ENCODE data around the gene ECHS1. TPM values are rescaled to one million over a fixed set of nuclear protein-coding genes. Genes with fewer than 3 reads are reported as not detected.

The ECHS1 gene
- polyA plus RNA-seq, 1 of the 3 experiments (the other 2 are of a cell fraction), result 97.8 TPM

- no peak overlapping the region for H3K4me3 ChIP-seq (ENCODE audit: low read depth in 2 of 2, low read length in 1 of 2)
- no peaks in the 10 kb centered on the region for H3K9me2 ChIP-seq
- H4K20me1 ChIP-seq (ENCODE audit: insufficient read depth), result no peaks in the 10 kb centered on the region
- peaks cover 38% of the 10 kb centered on the region; the same call in 1 of the 2 replicates for H3K27me3 ChIP-seq (ENCODE audit: insufficient read depth)
- no peaks in the 10 kb centered on the region for H3F3A ChIP-seq (replicated peaks; ENCODE audit: insufficient read depth)
- no peaks in the 10 kb centered on the region for H3K79me2 ChIP-seq (ENCODE audit: insufficient read depth)
- no peak overlapping the region for H3K27ac ChIP-seq (ENCODE audit: low read depth in 2 of 2, low read length in 1 of 2)
- no peak for DNase-seq
- H3K4me2 ChIP-seq, result no peak overlapping the region
- TF ChIP-seq TEAD4 (IDR thresholded peaks at IDR 0.05; ENCODE audit: borderline replicate concordance, insufficient read depth) (no peak), RFX5 (IDR thresholded peaks at IDR 0.05; ENCODE audit: low read length) (no peak), JUND (IDR thresholded peaks at IDR 0.05) (no peak), POLR2AphosphoS5 (IDR thresholded peaks at IDR 0.05; ENCODE audit: low read depth, low read length) (no peak), IRF3 (IDR thresholded peaks at IDR 0.05; ENCODE audit: low read depth, low read length) (no peak), MXI1 (IDR thresholded peaks at IDR 0.05; ENCODE audit: low read depth, low read length) (no peak), TAF1 (IDR thresholded peaks at IDR 0.05; ENCODE audit: borderline replicate concordance, low read depth, low read length) (no peak), RXRA (IDR thresholded peaks at IDR 0.05; ENCODE audit: borderline replicate concordance, low read depth) (no peak), CTCF (IDR thresholded peaks at IDR 0.05) (no peak)
- TF ChIP-seq, protein P1, sequence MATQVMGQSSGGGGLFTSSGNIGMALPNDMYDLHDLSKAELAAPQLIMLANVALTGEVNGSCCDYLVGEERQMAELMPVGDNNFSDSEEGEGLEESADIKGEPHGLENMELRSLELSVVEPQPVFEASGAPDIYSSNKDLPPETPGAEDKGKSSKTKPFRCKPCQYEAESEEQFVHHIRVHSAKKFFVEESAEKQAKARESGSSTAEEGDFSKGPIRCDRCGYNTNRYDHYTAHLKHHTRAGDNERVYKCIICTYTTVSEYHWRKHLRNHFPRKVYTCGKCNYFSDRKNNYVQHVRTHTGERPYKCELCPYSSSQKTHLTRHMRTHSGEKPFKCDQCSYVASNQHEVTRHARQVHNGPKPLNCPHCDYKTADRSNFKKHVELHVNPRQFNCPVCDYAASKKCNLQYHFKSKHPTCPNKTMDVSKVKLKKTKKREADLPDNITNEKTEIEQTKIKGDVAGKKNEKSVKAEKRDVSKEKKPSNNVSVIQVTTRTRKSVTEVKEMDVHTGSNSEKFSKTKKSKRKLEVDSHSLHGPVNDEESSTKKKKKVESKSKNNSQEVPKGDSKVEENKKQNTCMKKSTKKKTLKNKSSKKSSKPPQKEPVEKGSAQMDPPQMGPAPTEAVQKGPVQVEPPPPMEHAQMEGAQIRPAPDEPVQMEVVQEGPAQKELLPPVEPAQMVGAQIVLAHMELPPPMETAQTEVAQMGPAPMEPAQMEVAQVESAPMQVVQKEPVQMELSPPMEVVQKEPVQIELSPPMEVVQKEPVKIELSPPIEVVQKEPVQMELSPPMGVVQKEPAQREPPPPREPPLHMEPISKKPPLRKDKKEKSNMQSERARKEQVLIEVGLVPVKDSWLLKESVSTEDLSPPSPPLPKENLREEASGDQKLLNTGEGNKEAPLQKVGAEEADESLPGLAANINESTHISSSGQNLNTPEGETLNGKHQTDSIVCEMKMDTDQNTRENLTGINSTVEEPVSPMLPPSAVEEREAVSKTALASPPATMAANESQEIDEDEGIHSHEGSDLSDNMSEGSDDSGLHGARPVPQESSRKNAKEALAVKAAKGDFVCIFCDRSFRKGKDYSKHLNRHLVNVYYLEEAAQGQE (IDR thresholded peaks at IDR 0.05; ENCODE audit: low read depth, low read length), result no peak
- peaks cover 0 to 11% of the 10 kb centered on the region in 2 experiments; a peak in 1 of 4 replicates for H3K4me1 ChIP-seq (ENCODE audit: control insufficient read depth in 1 of 2, insufficient read depth in 2 of 2, low read depth in 1 of 2, low read length in 1 of 2)
- no peak overlapping the region for H2AFZ ChIP-seq (ENCODE audit: low read depth)
- no peaks in the 10 kb centered on the region for H3K9me3 ChIP-seq
- H3K36me3 ChIP-seq (replicated peaks in 1 of 2; ENCODE audit: control insufficient read depth in 1 of 2, insufficient read depth in 2 of 2, low read length in 1 of 2), result no peaks in the 10 kb centered on the region
- ChIA-PET CTCF (interaction anchor here (1.5 to 2.1 kb wide), 2 partner anchors 9 to 17 kb away, joined by 4 to 20 read pairs; no protein-coding TSS in a partner anchor), POLR2A (interaction anchor here (1.0 kb wide), 1 partner anchor 15 kb away, joined by 3 read pairs; no protein-coding TSS in a partner anchor)
- WGBS (ENCODE audit: low lambda C conversion rate), result 58% methylated on average over 11 of the region's 11 CpGs
- no peak overlapping the region for H3K9ac ChIP-seq
Observed at GRCh38 chr10:133346413-133346812, 26.7 kb downstream of the ECHS1 start.
